Right atrium auricular region (tissue), 2 donors: ENCODE data around the gene IRF2. TPM values are rescaled to one million over a fixed set of nuclear protein-coding genes. Genes with fewer than 3 reads are reported as not detected.

ENCODE experiments used
- DNase-seq: peaks from one replicate; pipeline ENCODE4 v3.0.0-alpha.2; 2019; ENCODE audit warnings: low spot score
- H3K27ac ChIP-seq, 2 donors: fragments of 200-600 bp; sonication (generic); 1 replicate in 1 of 2; 2 replicates in 1 of 2; pipeline ENCODE4 v1.5.1; 2016 to 2019
- H3K27me3 ChIP-seq, 2 donors: fragments of 200-600 bp; sonication (generic); one replicate each; pipeline versions ENCODE4 v1.5.1 to v1.6.0; 2017 to 2019
- H3K36me3 ChIP-seq: fragments of 200-600 bp; sonication (generic); one replicate; pipeline ENCODE4 v1.5.1; 2016
- H3K4me1 ChIP-seq, 2 donors: fragments of 200-600 bp; sonication (generic); one replicate each; pipeline versions ENCODE4 v1.5.1 to v1.6.0; 2017 to 2019
- H3K4me3 ChIP-seq, 2 donors: fragments of 200-600 bp; sonication (generic); 1 replicate in 1 of 2; 2 replicates in 1 of 2; pipeline ENCODE4 v1.5.1; 2017 to 2019; ENCODE audit warnings: mild to moderate bottlenecking in 1 of 2, moderate library complexity in 1 of 2
- H3K9me3 ChIP-seq, 2 donors: fragments of 200-600 bp; sonication (generic); one replicate each; pipeline ENCODE4 v1.5.1; 2019
- total RNA-seq, 2 donors: library from RNA; depleted of rRNA; stranded (reverse); fragments of >200 nt; gene quantifications; one replicate each; pipeline ENCODE4 v1.1.0, GENCODE V29; 2016
- TF ChIP-seq, protein P1 (sequence below), 2 donors: fragments of 200-600 bp; sonication (generic); IDR thresholded peaks; one replicate each; pipeline ENCODE4 v1.5.1; 2019; ENCODE audit warnings: antibody characterized with exemption in 2 of 2

Gene IRF2
- total RNA-seq, 2 donors from 2014 or later: 17.7 to 24.5 TPM

- H3K4me3 ChIP-seq: no peak overlapping the region
- H3K27me3 ChIP-seq: no peaks in the 10 kb centered on the region
- no peak overlapping the region for H3K27ac ChIP-seq
- TF ChIP-seq, protein P1, sequence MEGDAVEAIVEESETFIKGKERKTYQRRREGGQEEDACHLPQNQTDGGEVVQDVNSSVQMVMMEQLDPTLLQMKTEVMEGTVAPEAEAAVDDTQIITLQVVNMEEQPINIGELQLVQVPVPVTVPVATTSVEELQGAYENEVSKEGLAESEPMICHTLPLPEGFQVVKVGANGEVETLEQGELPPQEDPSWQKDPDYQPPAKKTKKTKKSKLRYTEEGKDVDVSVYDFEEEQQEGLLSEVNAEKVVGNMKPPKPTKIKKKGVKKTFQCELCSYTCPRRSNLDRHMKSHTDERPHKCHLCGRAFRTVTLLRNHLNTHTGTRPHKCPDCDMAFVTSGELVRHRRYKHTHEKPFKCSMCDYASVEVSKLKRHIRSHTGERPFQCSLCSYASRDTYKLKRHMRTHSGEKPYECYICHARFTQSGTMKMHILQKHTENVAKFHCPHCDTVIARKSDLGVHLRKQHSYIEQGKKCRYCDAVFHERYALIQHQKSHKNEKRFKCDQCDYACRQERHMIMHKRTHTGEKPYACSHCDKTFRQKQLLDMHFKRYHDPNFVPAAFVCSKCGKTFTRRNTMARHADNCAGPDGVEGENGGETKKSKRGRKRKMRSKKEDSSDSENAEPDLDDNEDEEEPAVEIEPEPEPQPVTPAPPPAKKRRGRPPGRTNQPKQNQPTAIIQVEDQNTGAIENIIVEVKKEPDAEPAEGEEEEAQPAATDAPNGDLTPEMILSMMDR (IDR thresholded peaks at IDR 0.05): no peak
- H3K4me1 ChIP-seq: peaks cover 0 to 31% of the 10 kb centered on the region in 2 donors
- no peaks in the 10 kb centered on the region for H3K9me3 ChIP-seq
- H3K36me3 ChIP-seq: no peaks in the 10 kb centered on the region
- peak; percentile 18 for DNase-seq
Measured at GRCh38 chr4:184358521-184359232, 115.7 kb downstream of the IRF2 start.

- Histone ChIP-seq H3K4me1 (peaks cover 0 to 31% of the 10 kb centered on the region in 2 donors), H3K36me3 (no peaks in the 10 kb centered on the region), H3K27me3 (no peaks in the 10 kb centered on the region), H3K4me3 (no peak overlapping the region), H3K9me3 (no peaks in the 10 kb centered on the region), H3K27ac (no peak overlapping the region)
- TF ChIP-seq, protein P1 (IDR thresholded peaks at IDR 0.05): no peak
- peak; percentile 54 for DNase-seq
Measured at GRCh38 chr4:184357772-184358171, 116.6 kb downstream of the IRF2 start.

GRCh38 chr4:184357165-184357564 is 117.2 kb downstream of the IRF2 start:
- H3K36me3 ChIP-seq: no peaks in the 10 kb centered on the region
- no peak for DNase-seq
- H3K27me3 ChIP-seq: no peaks in the 10 kb centered on the region
- TF ChIP-seq, protein P1 (IDR thresholded peaks at IDR 0.05): no peak
- peaks cover 0 to 26% of the 10 kb centered on the region in 2 donors for H3K4me1 ChIP-seq
- no peak overlapping the region for H3K27ac ChIP-seq
- no peaks in the 10 kb centered on the region for H3K9me3 ChIP-seq
- no peak overlapping the region for H3K4me3 ChIP-seq

GRCh38 chr4:184356366-184356765 is 118.0 kb downstream of the IRF2 start:
- Histone ChIP-seq H3K27ac (no peak overlapping the region), H3K9me3 (no peaks in the 10 kb centered on the region), H3K27me3 (no peaks in the 10 kb centered on the region), H3K4me3 (no peak overlapping the region), H3K36me3 (no peaks in the 10 kb centered on the region), H3K4me1 (peaks cover 0 to 18% of the 10 kb centered on the region in 2 donors)
- TF ChIP-seq, protein P1 (IDR thresholded peaks at IDR 0.05): no peak
- peak; percentile 57 for DNase-seq

DNA sequence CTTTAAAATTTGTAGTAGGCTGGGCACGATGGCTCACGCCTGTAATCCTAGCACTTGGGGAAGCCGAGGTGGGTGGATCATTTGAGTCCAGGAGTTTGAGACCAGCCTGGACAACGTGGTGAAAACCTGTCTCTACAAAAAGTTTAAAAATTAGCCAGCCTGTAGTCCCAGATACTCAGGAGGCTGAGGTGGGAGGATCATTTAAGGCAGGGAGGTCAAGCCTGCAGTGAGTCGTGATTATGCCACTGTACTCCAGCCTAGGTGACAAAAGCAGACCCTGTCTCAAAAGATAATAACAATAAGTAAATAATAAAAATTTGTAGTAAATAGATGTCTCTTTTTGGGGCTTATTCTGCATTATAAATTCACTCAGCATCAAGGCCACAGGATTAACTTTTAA is 118.5 kb downstream of the IRF2 start:
- Histone ChIP-seq H3K27ac (peak overlapping the region; percentile 54 to 65), H3K4me3 (no peak overlapping the region), H3K27me3 (no peaks in the 10 kb centered on the region), H3K9me3 (no peaks in the 10 kb centered on the region), H3K4me1 (peaks cover 0 to 16% of the 10 kb centered on the region in 2 donors), H3K36me3 (no peaks in the 10 kb centered on the region)
- TF ChIP-seq, protein P1 (IDR thresholded peaks at IDR 0.05): no peak
- DNase-seq: peak; percentile 38
